Loucy (cell line): ENCODE results near the gene RPRML.

ENCODE experiments used
- EZH2phosphoT487 ChIP-seq: fragments of 200-600 bp; IDR thresholded peaks from 2 replicates; pipeline ENCODE4 v1.6.1; 2018; ENCODE audit warnings: antibody characterized with exemption, mild to moderate bottlenecking, moderate library complexity, borderline replicate concordance
- TF ChIP-seq, protein P1 (sequence below): fragments of 200-600 bp; sonication (generic); conservative IDR thresholded peaks from 2 replicates; pipeline ENCODE4 v1.5.1; 2014; ENCODE audit warnings: mild to moderate bottlenecking, antibody characterized with exemption, low read length

GRCh38 chr17:46943218-46943500 lies 35.9 kb downstream of the RPRML start:
- TF ChIP-seq, protein P1, sequence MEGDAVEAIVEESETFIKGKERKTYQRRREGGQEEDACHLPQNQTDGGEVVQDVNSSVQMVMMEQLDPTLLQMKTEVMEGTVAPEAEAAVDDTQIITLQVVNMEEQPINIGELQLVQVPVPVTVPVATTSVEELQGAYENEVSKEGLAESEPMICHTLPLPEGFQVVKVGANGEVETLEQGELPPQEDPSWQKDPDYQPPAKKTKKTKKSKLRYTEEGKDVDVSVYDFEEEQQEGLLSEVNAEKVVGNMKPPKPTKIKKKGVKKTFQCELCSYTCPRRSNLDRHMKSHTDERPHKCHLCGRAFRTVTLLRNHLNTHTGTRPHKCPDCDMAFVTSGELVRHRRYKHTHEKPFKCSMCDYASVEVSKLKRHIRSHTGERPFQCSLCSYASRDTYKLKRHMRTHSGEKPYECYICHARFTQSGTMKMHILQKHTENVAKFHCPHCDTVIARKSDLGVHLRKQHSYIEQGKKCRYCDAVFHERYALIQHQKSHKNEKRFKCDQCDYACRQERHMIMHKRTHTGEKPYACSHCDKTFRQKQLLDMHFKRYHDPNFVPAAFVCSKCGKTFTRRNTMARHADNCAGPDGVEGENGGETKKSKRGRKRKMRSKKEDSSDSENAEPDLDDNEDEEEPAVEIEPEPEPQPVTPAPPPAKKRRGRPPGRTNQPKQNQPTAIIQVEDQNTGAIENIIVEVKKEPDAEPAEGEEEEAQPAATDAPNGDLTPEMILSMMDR = no peak
- TF ChIP-seq EZH2phosphoT487 = no peak
